SK-N-SH (cell line): ENCODE results near the gene GGT7.

Experiments used
- EP300 ChIP-seq, 2 experiments: IDR thresholded peaks; 2 replicates each; pipeline versions ENCODE4 v1.4.0 to v1.6.1; 2012; ENCODE audit warnings: borderline replicate concordance in 1 of 2, low read depth in 1 of 2, low read length in 1 of 2
- FOSL2 ChIP-seq: IDR thresholded peaks from 2 replicates; pipeline ENCODE4 v1.4.0; 2012; ENCODE audit warnings: low read depth, mild to moderate bottlenecking, moderate library complexity, borderline replicate concordance
- JUND ChIP-seq: IDR thresholded peaks from 2 replicates; pipeline ENCODE4 v1.4.0; 2012
- NFIC ChIP-seq: IDR thresholded peaks from 2 replicates; pipeline ENCODE4 v1.4.0; 2012; ENCODE audit warnings: borderline replicate concordance
- TAF1 ChIP-seq: IDR thresholded peaks from 2 replicates; pipeline ENCODE4 v1.6.1; 2012; ENCODE audit warnings: low read depth, mild to moderate bottlenecking, low read length, moderate library complexity, borderline replicate concordance
- TF ChIP-seq, protein P1 (sequence below): fragments of 200-600 bp; sonication (generic); IDR thresholded peaks from 2 replicates; pipeline ENCODE4 v1.6.1; 2017; ENCODE audit warnings: antibody characterized with exemption, mild to moderate bottlenecking, moderate library complexity
- TF ChIP-seq, protein P2 (sequence below): fragments of 150-350 bp; IDR thresholded peaks from 2 replicates; pipeline ENCODE4 v1.6.1; 2017; ENCODE audit warnings: antibody characterized with exemption, low read length, low read depth, borderline replicate concordance
- TF ChIP-seq, protein P3 (sequence below): IDR thresholded peaks from 2 replicates; pipeline ENCODE4 v1.6.1; 2012; ENCODE audit warnings: mild to moderate bottlenecking, low read depth, low read length, moderate library complexity

DNA sequence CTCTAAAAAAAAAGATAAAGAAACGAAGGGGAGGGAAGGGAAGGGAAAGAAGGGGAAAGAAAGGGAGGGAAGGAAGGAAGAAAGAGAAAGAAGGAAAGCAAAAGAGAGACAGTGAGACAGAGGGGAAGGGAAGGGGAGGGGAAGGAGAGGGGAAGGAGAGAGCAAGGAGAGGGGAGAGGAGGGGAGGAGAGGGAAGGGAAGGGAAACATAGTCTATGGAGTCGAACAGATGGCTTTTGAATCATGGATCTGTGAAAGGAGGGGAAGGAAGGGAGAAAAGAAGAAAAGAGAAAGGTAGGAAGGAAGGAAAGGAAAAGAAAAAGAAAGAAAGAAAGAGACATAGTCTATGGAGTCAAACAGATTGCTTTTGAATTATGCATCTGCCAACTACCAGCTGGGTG is 30.5 kb downstream of the GGT7 start:
- TF ChIP-seq NFIC (no peak), FOSL2 (no peak), EP300 (IDR thresholded peaks at IDR 0.05; ENCODE audit: borderline replicate concordance in 1 of 2, low read depth in 1 of 2, low read length in 1 of 2) (no peak), JUND (no peak), TAF1 (no peak)
- TF ChIP-seq, protein P1, sequence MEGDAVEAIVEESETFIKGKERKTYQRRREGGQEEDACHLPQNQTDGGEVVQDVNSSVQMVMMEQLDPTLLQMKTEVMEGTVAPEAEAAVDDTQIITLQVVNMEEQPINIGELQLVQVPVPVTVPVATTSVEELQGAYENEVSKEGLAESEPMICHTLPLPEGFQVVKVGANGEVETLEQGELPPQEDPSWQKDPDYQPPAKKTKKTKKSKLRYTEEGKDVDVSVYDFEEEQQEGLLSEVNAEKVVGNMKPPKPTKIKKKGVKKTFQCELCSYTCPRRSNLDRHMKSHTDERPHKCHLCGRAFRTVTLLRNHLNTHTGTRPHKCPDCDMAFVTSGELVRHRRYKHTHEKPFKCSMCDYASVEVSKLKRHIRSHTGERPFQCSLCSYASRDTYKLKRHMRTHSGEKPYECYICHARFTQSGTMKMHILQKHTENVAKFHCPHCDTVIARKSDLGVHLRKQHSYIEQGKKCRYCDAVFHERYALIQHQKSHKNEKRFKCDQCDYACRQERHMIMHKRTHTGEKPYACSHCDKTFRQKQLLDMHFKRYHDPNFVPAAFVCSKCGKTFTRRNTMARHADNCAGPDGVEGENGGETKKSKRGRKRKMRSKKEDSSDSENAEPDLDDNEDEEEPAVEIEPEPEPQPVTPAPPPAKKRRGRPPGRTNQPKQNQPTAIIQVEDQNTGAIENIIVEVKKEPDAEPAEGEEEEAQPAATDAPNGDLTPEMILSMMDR, result no peak
- TF ChIP-seq, protein P2, sequence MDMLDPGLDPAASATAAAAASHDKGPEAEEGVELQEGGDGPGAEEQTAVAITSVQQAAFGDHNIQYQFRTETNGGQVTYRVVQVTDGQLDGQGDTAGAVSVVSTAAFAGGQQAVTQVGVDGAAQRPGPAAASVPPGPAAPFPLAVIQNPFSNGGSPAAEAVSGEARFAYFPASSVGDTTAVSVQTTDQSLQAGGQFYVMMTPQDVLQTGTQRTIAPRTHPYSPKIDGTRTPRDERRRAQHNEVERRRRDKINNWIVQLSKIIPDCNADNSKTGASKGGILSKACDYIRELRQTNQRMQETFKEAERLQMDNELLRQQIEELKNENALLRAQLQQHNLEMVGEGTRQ, result no peak
- TF ChIP-seq, protein P3, sequence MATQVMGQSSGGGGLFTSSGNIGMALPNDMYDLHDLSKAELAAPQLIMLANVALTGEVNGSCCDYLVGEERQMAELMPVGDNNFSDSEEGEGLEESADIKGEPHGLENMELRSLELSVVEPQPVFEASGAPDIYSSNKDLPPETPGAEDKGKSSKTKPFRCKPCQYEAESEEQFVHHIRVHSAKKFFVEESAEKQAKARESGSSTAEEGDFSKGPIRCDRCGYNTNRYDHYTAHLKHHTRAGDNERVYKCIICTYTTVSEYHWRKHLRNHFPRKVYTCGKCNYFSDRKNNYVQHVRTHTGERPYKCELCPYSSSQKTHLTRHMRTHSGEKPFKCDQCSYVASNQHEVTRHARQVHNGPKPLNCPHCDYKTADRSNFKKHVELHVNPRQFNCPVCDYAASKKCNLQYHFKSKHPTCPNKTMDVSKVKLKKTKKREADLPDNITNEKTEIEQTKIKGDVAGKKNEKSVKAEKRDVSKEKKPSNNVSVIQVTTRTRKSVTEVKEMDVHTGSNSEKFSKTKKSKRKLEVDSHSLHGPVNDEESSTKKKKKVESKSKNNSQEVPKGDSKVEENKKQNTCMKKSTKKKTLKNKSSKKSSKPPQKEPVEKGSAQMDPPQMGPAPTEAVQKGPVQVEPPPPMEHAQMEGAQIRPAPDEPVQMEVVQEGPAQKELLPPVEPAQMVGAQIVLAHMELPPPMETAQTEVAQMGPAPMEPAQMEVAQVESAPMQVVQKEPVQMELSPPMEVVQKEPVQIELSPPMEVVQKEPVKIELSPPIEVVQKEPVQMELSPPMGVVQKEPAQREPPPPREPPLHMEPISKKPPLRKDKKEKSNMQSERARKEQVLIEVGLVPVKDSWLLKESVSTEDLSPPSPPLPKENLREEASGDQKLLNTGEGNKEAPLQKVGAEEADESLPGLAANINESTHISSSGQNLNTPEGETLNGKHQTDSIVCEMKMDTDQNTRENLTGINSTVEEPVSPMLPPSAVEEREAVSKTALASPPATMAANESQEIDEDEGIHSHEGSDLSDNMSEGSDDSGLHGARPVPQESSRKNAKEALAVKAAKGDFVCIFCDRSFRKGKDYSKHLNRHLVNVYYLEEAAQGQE, result no peak
